Mesodermal cell (in vitro differentiated cells): Measurements from ENCODE around the gene CCDC195.

ENCODE experiments used
- H3K27ac ChIP-seq: 2 replicates; pipeline ENCODE4 v1.7.0; 2013; ENCODE audit warnings: mild to moderate bottlenecking, low read depth, low read length, moderate library complexity; ENCODE audit not compliant: severe bottlenecking
- H3K36me3 ChIP-seq: 2 replicates; pipeline ENCODE4 v1.7.1; 2013; ENCODE audit warnings: mild to moderate bottlenecking, low read length, moderate library complexity; ENCODE audit not compliant: control insufficient read depth, insufficient read depth
- H3K4me1 ChIP-seq: one replicate; pipeline ENCODE4 v1.7.1; 2013; ENCODE audit warnings: mild to moderate bottlenecking, low read length; ENCODE audit not compliant: insufficient read depth, control insufficient read depth, poor library complexity, severe bottlenecking
- H3K4me3 ChIP-seq: 2 replicates; pipeline ENCODE4 v1.7.0; 2013; ENCODE audit warnings: low read length, control low read depth, mild to moderate bottlenecking; ENCODE audit not compliant: insufficient read depth, poor library complexity, severe bottlenecking; ENCODE audit errors: extremely low read depth
- H3K9me3 ChIP-seq: 2 replicates; pipeline ENCODE4 v1.7.1; 2013; ENCODE audit warnings: mild to moderate bottlenecking, low read length, moderate library complexity; ENCODE audit not compliant: control insufficient read depth
- WGBS, 2 experiments: methylation state at CpG; one replicate each; pipeline ENCODE4 v1.1.5; 2013; ENCODE audit warnings: missing lambda C conversion rate in 2 of 2; ENCODE audit not compliant: insufficient coverage in 2 of 2; 5-methylcytosine and 5-hydroxymethylcytosine counted together

CCDC195 gene

DNA sequence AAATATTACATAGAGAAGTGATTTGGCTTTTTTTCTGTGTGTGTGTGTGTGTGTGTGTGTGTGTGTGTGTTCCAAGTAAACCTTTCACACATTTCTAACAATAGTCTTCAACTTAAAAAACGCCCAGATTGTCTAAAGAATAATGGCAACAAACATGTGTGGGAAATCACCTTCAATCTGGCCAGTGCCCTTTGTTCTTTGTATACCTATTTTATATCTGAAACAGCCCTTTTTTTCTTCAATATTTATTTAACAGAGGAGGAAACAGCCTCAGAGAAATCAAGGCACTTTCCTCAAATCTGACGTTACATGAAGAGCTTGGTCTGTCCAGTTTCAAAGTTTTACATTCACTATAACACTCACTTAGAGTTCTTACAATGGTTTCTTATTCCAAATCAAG lies 25.3 kb downstream of the CCDC195 start:
- 91 to 100% methylated on average over 1 of the region's 2 CpGs for WGBS, 2 experiments
- Histone ChIP-seq H3K4me3 (no peak overlapping the region), H3K4me1 (no peaks in the 10 kb centered on the region), H3K9me3 (no peaks in the 10 kb centered on the region), H3K27ac (no peak overlapping the region), H3K36me3 (no peaks in the 10 kb centered on the region)

DNA sequence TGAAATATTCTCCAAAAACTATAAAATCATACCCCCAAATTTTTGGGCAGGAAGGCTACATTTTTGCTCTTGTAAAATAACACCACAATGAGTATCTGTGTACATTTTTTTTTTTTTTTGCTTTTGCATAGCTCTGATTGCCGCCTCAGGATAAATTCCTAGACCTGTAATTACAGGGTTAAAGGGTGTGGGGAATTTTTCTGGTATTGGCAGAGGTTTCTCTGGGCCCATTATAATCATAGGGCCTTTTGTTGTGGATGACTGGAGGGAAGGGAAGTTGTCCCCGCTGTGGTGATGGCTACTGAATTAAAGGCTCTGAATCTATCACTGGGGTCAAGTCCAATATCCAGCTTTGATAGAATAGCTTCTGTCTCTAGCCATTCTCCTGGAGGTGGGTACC lies 26.6 kb downstream of the CCDC195 start:
- H3K27ac ChIP-seq, result no peak overlapping the region
- H3K4me3 ChIP-seq, result no peak overlapping the region
- no peaks in the 10 kb centered on the region for H3K9me3 ChIP-seq
- H3K36me3 ChIP-seq, result no peaks in the 10 kb centered on the region
- WGBS, 2 experiments, result 60% methylated on average over 1 of the region's 2 CpGs; no CpG with 5 or more reads in 1 of the 2 experiments
- H3K4me1 ChIP-seq, result no peaks in the 10 kb centered on the region

DNA sequence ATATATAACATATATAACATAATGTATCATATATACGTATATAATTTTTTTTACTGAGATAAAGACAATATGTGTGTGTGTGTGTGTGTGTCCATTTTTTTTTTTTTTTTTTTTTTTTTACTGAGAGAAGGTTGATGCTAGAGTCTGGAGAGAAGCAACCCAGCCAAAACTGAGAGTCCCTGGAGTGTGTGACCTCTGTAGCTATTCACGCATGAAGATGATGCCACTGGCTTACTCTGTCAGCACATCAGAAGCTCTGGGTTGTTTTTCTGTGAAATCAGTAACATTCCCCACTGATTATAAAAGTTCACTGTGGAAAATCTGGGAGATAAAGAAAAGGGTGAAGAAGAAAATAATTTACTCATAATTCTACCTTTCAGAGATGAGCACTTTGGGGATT lies 27.2 kb downstream of the CCDC195 start:
- no peaks in the 10 kb centered on the region for H3K9me3 ChIP-seq
- WGBS, 2 experiments, result 100% methylated on average over 1 of the region's 2 CpGs; no CpG with 5 or more reads in 1 of the 2 experiments
- H3K4me3 ChIP-seq, result no peak overlapping the region
- no peak overlapping the region for H3K27ac ChIP-seq
- no peaks in the 10 kb centered on the region for H3K4me1 ChIP-seq
- H3K36me3 ChIP-seq, result no peaks in the 10 kb centered on the region

DNA sequence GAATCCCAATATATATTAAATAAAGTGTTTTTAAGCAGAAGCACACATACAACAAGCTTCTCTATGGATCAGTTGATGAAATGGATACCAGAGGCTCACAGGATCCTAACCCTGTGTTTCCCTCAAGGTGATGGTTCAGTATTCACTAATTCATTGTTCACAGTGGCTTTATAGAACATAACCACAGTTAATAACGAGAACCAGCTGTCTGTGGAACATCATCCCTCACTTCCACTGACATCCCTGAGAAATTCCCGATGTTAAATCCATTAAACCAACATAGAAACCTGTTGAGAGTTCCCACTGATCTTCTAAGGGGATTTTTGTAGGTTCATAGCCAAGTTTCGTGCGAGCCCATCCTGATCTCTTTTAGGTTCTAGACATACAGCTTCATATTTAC lies 29.0 kb downstream of the CCDC195 start:
- H3K27ac ChIP-seq, result no peak overlapping the region
- WGBS, 2 experiments, result 73 to 87% methylated on average over 2 of the region's 4 CpGs

DNA sequence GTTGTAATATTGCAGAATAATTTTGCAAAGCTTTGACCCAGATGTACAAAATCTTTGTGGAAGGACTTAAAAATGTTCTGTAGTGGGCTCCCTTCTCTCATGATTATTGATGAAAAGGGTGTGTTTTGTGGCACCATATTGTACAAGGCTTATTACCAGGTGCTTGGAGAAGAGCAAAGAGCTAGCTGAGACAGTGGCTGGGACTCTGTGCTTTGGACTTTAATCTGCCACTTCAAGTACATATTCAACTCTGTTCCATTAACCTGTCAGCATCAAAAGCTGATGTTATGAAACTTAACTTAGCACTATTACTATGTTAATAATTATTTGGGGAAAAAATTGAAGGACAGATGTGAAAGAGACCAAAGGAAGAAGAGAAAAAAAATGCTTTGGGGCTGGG lies 31.0 kb downstream of the CCDC195 start:
- Histone ChIP-seq H3K9me3 (no peaks in the 10 kb centered on the region), H3K4me3 (no peak overlapping the region), H3K36me3 (no peaks in the 10 kb centered on the region), H3K4me1 (no peaks in the 10 kb centered on the region), H3K27ac (no peak overlapping the region)

More for the DNA sequence above, 29.0 kb downstream of the CCDC195 start:
- Histone ChIP-seq H3K4me1 (no peaks in the 10 kb centered on the region), H3K9me3 (no peaks in the 10 kb centered on the region), H3K4me3 (no peak overlapping the region), H3K36me3 (no peaks in the 10 kb centered on the region)

DNA sequence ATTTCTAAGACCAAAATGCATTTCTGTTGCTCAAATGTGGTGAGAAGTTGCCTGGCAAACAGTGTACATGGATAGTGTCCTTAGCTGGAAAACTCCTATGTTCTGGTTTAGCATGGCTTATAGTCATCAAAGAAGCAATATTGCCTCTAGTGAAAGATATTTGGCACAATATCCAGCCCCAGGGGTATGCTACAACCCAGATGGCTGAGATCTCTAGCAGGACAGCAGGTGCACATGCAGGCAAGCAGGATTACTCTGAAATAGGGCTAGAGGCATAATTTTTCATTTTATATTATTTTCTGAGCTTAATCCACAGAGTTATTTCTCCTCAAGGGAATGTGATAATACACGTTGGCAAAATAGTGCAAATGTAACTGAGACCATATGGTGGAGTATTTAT lies 34.0 kb downstream of the CCDC195 start:
- H3K36me3 ChIP-seq, result no peaks in the 10 kb centered on the region
- no peaks in the 10 kb centered on the region for H3K9me3 ChIP-seq
- WGBS, 2 experiments, result no CpG with 5 or more reads among the region's 1 CpG
- no peak overlapping the region for H3K27ac ChIP-seq
- H3K4me1 ChIP-seq, result peaks cover 13% of the 10 kb centered on the region
- no peak overlapping the region for H3K4me3 ChIP-seq

DNA sequence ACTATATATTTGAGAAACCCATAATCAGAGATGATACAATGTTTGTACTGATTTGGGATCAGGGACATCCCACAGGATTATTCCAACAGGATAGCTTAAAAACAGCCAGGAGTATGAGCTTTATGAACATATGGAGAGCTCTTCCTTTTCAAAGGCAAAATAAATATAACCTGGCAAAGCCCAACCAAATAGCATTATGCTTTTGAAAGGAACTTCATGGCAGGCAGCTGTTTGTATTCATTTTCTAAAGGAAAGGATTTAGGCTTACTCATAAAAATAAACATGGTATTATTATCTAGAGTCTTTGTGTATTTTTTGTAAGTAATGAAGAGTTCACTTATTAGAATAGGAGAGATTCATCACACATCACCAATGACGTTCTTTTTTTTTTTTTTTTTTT lies 44.4 kb downstream of the CCDC195 start:
- Histone ChIP-seq H3K4me1 (no peaks in the 10 kb centered on the region), H3K9me3 (no peaks in the 10 kb centered on the region), H3K27ac (no peak overlapping the region), H3K4me3 (no peak overlapping the region), H3K36me3 (no peaks in the 10 kb centered on the region)
- WGBS, 2 experiments, result no CpG with 5 or more reads among the region's 1 CpG

DNA sequence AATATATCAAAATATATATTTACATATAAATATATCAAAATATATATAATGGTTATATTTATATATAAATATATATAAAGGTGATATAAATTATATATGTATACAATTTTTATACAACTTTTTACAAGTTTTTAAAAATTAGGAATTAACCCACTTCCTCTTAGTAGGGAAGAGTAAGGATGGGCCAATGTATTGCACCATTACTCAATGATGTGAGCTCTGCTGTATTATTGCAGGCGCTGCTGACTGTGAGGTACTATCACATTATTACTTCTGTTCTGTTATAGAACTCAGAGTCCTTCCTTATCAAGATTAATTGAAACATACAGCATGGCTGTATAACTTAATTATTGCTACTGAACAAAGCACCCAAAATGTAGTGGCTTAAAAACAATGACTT lies 46.0 kb downstream of the CCDC195 start:
- H3K4me3 ChIP-seq, result no peak overlapping the region
- no CpG with 5 or more reads among the region's 1 CpG for WGBS, 2 experiments
- no peaks in the 10 kb centered on the region for H3K9me3 ChIP-seq
- H3K36me3 ChIP-seq, result no peaks in the 10 kb centered on the region
- H3K27ac ChIP-seq, result no peak overlapping the region
- H3K4me1 ChIP-seq, result no peaks in the 10 kb centered on the region

DNA sequence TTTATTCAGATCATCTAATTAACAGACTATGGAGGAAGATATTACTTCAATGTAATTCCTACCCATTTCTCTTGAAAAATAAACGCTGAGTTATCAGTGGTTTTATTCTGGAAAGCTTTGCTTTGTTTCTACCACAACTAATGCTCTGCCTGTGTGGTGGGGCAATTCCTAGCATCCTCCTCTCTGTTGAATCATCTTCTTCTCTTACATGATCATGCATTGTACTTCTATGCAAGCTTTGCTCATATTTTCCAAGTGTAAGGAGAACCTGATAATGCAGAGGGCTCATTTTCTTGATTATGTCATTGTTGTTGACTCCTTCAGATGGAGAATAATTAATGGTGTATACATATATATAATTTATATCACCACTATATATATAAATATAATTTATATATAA lies 46.7 kb downstream of the CCDC195 start:
- Histone ChIP-seq H3K4me1 (no peaks in the 10 kb centered on the region), H3K9me3 (no peaks in the 10 kb centered on the region), H3K4me3 (no peak overlapping the region), H3K36me3 (no peaks in the 10 kb centered on the region), H3K27ac (no peak overlapping the region)
- no CpG with 5 or more reads among the region's 1 CpG for WGBS, 2 experiments

DNA sequence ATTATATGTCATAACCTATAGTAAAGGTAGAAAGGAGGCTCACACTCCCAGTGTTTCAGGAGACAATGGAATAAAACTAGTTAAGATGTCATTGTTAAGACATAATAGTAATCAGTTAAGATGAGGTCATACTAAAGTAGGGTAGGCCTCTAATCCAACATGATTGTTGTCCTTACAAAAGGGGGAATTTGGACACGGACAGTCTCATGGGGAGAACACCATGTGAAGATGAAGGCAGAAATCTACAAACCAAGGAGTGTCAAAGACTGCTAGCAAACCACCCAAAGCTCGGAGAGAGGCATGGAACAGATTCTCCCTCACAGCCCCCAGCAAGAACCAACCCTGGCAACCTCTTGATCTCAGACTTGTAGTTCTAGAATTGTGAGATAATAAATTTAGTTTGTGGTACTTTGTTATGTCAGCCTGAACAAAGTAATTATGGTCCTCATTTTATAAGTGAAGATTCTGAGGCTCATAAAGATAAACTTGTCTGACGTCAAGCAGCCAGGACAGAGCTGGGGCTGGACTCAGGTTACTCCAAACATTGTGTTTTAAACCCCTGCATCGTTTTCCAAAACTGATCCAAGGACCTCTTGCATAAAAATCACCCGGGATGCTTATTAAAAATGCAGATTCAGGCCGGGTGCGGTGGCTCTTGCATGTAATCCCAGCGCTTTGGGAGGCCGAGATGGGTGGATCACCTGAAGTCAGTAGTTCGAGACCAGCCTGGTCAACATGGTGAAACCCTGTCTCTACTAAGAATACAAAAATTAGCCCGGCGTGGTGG lies 47.8 kb downstream of the CCDC195 start:
- no peak overlapping the region for H3K27ac ChIP-seq
- no peaks in the 10 kb centered on the region for H3K4me1 ChIP-seq
- no peak overlapping the region for H3K4me3 ChIP-seq
- no peaks in the 10 kb centered on the region for H3K9me3 ChIP-seq
- H3K36me3 ChIP-seq, result no peaks in the 10 kb centered on the region
- WGBS, 2 experiments, result 84 to 89% methylated on average over 10 of the region's 12 CpGs

DNA sequence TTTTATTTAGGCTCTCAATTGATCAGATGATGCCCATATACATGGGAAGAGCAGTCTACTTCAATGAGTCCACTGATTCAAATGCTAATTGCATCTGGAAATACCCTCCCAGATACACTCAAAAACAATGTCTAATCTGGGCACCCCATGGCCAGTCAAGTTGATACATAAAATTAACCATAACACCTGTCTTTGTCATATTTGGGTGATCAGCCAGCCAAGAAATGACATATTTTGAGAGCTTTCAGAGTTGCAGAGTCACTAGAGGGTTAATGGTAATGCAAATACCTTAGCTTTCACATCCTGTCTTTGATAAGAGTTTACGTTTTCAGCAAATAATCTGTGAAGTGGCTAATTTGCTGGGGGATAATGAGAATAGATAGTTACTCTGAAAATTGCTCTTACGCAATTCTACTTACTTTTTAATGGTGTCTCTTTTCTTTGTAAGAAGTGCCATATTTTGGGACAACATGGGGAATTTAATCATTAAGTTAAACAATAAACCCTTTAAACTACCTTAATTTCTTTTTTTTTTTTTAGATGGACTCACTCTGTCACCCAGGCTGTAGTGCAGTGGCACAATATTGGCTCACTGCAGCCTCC lies 49.1 kb downstream of the CCDC195 start:
- H3K27ac ChIP-seq, result no peak overlapping the region
- H3K9me3 ChIP-seq, result peaks cover under 1% of the 10 kb centered on the region
- no CpG with 5 or more reads among the region's 2 CpGs for WGBS, 2 experiments
- no peaks in the 10 kb centered on the region for H3K4me1 ChIP-seq
- no peak overlapping the region for H3K4me3 ChIP-seq
- no peaks in the 10 kb centered on the region for H3K36me3 ChIP-seq
